Sigmoid colon (tissue), 7 donors: ENCODE measurements around the gene PUSL1. TPM values are rescaled to one million over a fixed set of nuclear protein-coding genes. Genes with fewer than 3 reads are reported as not detected.

Experiments
- DNase-seq: peaks from one replicate; pipeline ENCODE4 v3.0.0-alpha.2; 2019
- H3K27ac ChIP-seq, 4 donors: fragments of 200-600 bp; sonication (generic); one replicate each; pipeline ENCODE4 v1.5.1; 2016 to 2019; ENCODE audit warnings: mild to moderate bottlenecking in 1 of 4
- H3K27me3 ChIP-seq, 3 donors: fragments of 200-600 bp; sonication (generic); one replicate each; pipeline ENCODE4 v1.5.1; 2019; ENCODE audit warnings: mild to moderate bottlenecking in 1 of 3
- H3K36me3 ChIP-seq, 4 donors: fragments of 200-600 bp; sonication (generic); one replicate each; pipeline ENCODE4 v1.5.1; 2016 to 2019
- H3K4me1 ChIP-seq, 4 donors: fragments of 200-600 bp; sonication (generic); one replicate each; pipeline ENCODE4 v1.5.1; 2017 to 2019
- H3K4me3 ChIP-seq, 4 donors: fragments of 200-600 bp; sonication (generic); one replicate each; pipeline ENCODE4 v1.5.1; 2017 to 2019; ENCODE audit warnings: mild to moderate bottlenecking in 2 of 4, moderate library complexity in 1 of 4
- H3K9me3 ChIP-seq, 4 donors: fragments of 200-600 bp in 3 of 4; sonication (generic) in 3 of 4; one replicate each; pipeline versions ENCODE4 v1.5.1 to v1.6.1; 2013 to 2019
- CTCF ChIP-seq, 4 experiments: fragments of 450-650 bp in 3 of 4; fragments of 200-600 bp in 1 of 4; IDR thresholded peaks; one replicate each; pipeline ENCODE4 v1.5.1; 2016 to 2019; ENCODE audit warnings: antibody characterized with exemption in 4 of 4, mild to moderate bottlenecking in 3 of 4, moderate library complexity in 2 of 4
- EP300 ChIP-seq, 4 donors: sonication (generic); formaldehyde crosslinking; IDR thresholded peaks; one replicate each; pipeline ENCODE4 v1.6.1; 2017; ENCODE audit warnings: antibody characterized with exemption in 4 of 4
- POLR2A ChIP-seq, 2 donors: fragments of 450-650 bp; IDR thresholded peaks; one replicate each; pipeline ENCODE4 v1.6.1; 2016; ENCODE audit warnings: antibody characterized with exemption in 2 of 2, mild to moderate bottlenecking in 2 of 2, moderate library complexity in 2 of 2
- POLR2AphosphoS5 ChIP-seq, 4 donors: sonication (generic); formaldehyde crosslinking; IDR thresholded peaks; one replicate each; pipeline ENCODE4 v1.6.1; 2017; ENCODE audit warnings: antibody characterized with exemption in 4 of 4
- WGBS, 2 donors: extraction: QIAGEN DNeasy Blood & Tissue Kit; methylation state at CpG; one replicate each; pipeline ENCODE4 v1.1.7; 2013; 5-methylcytosine and 5-hydroxymethylcytosine counted together
- intact Hi-C: fragments of 100-400 bp; cut with DNase I; formaldehyde crosslinking; loops from one replicate; pipeline ENCODE4 v1.15.1; 2023
- polyA plus RNA-seq, 3 donors: library from polyadenylated mRNA; stranded (reverse); fragments of 200-250 nt; gene quantifications; one replicate each; pipeline ENCODE4 v1.2.3, GENCODE V29; 2013
- total RNA-seq, 4 donors: library from RNA; depleted of rRNA; stranded (reverse); fragments of >200 nt; gene quantifications; one replicate each; pipeline ENCODE4 v1.1.0, GENCODE V29; 2016
- donor health status: healthy with polysubstance abuse.
- donor health status: Bipolar disorder and iron deficiency.
- donor health status: healthy.

Gene PUSL1
- total and polyA plus RNA-seq, 7 donors = 12.6 to 24.0 (median 18.9) TPM

- intact Hi-C loops = no loop called here
- peaks cover 16 to 64% (median 37%) of the 10 kb centered on the region in 4 donors for H3K36me3 ChIP-seq
These were observed 31.8 kb downstream of the PUSL1 start for GRCh38 chr1:1340185-1340584.

GRCh38 chr1:1340791-1341548 is 32.6 kb downstream of the PUSL1 start:
- Histone ChIP-seq H3K27me3 (no peaks in the 10 kb centered on the region), H3K4me1 (peaks cover 0 to 20% (median 17%) of the 10 kb centered on the region in 4 donors), H3K4me3 (no peak overlapping the region), H3K36me3 (peaks cover 16 to 60% (median 37%) of the 10 kb centered on the region in 4 donors), H3K9me3 (no peaks in the 10 kb centered on the region), H3K27ac (no peak overlapping the region)
- no peak for DNase-seq
- intact Hi-C loops = no loop called here
- no peak for TF ChIP-seq POLR2AphosphoS5 (IDR thresholded peaks at IDR 0.05)
- TF ChIP-seq POLR2A (IDR thresholded peaks at IDR 0.05) = no peak
- WGBS, 2 donors = 94% methylated on average over 36 of the region's 36 CpGs

More at GRCh38 chr1:1340185-1340584, 31.8 kb downstream of the PUSL1 start:
- Histone ChIP-seq H3K4me3 (no peak overlapping the region), H3K9me3 (no peaks in the 10 kb centered on the region), H3K27ac (no peak overlapping the region), H3K27me3 (no peaks in the 10 kb centered on the region), H3K4me1 (peaks cover 0 to 12% (median 9%) of the 10 kb centered on the region in 4 donors)
- TF ChIP-seq CTCF (IDR thresholded peaks at IDR 0.05) = no peak
- TF ChIP-seq POLR2A (IDR thresholded peaks at IDR 0.05) = no peak
- no peak for TF ChIP-seq EP300 (IDR thresholded peaks at IDR 0.05)
- no peak for TF ChIP-seq POLR2AphosphoS5 (IDR thresholded peaks at IDR 0.05)
- 82 to 90% methylated on average over 23 of the region's 23 CpGs for WGBS, 2 donors
- DNase-seq = no peak

GRCh38 chr1:1341549-1342021 is 33.2 kb downstream of the PUSL1 start:
- no peaks in the 10 kb centered on the region for H3K9me3 ChIP-seq
- no peak overlapping the region for H3K4me3 ChIP-seq
- WGBS, 2 donors = 92 to 94% methylated on average over 17 of the region's 17 CpGs
- H3K27me3 ChIP-seq = no peaks in the 10 kb centered on the region
- no peak for TF ChIP-seq CTCF (IDR thresholded peaks at IDR 0.05)
- no peak for TF ChIP-seq POLR2AphosphoS5 (IDR thresholded peaks at IDR 0.05)
- no peak for TF ChIP-seq EP300 (IDR thresholded peaks at IDR 0.05)
- no peak for TF ChIP-seq POLR2A (IDR thresholded peaks at IDR 0.05)
- H3K36me3 ChIP-seq = peaks cover 16 to 56% (median 37%) of the 10 kb centered on the region in 4 donors
- intact Hi-C loops = no loop called here
- peaks cover 0 to 26% (median 23%) of the 10 kb centered on the region in 4 donors for H3K4me1 ChIP-seq
- DNase-seq = no peak
- no peak overlapping the region for H3K27ac ChIP-seq

GRCh38 chr1:1342061-1342562 is 33.7 kb downstream of the PUSL1 start:
- WGBS, 2 donors = 96 to 98% methylated on average over 28 of the region's 28 CpGs
- no peak for DNase-seq
- peaks cover 0 to 31% (median 28%) of the 10 kb centered on the region in 4 donors for H3K4me1 ChIP-seq
- H3K27ac ChIP-seq = no peak overlapping the region
- H3K27me3 ChIP-seq = no peaks in the 10 kb centered on the region
- intact Hi-C loops = no loop called here
- H3K9me3 ChIP-seq = no peaks in the 10 kb centered on the region
- peaks cover 16 to 50% (median 36%) of the 10 kb centered on the region in 4 donors for H3K36me3 ChIP-seq
- no peak overlapping the region for H3K4me3 ChIP-seq
- no peak for TF ChIP-seq EP300 (IDR thresholded peaks at IDR 0.05)
- no peak for TF ChIP-seq POLR2A (IDR thresholded peaks at IDR 0.05)
- TF ChIP-seq CTCF (IDR thresholded peaks at IDR 0.05) = no peak
- TF ChIP-seq POLR2AphosphoS5 (IDR thresholded peaks at IDR 0.05) = no peak

- 89 to 91% methylated on average over 18 of the region's 18 CpGs for WGBS, 2 donors
- Histone ChIP-seq H3K36me3 (peaks cover 16 to 45% (median 33%) of the 10 kb centered on the region in 4 donors), H3K27ac (no peak overlapping the region), H3K9me3 (no peaks in the 10 kb centered on the region), H3K27me3 (no peaks in the 10 kb centered on the region), H3K4me3 (no peak overlapping the region), H3K4me1 (peaks cover 0 to 36% (median 33%) of the 10 kb centered on the region in 4 donors)
- TF ChIP-seq CTCF (IDR thresholded peaks at IDR 0.05) = no peak
- TF ChIP-seq EP300 (IDR thresholded peaks at IDR 0.05) = no peak
- no peak for TF ChIP-seq POLR2AphosphoS5 (IDR thresholded peaks at IDR 0.05)
- no peak for TF ChIP-seq POLR2A (IDR thresholded peaks at IDR 0.05)
- intact Hi-C loops = no loop called here
- DNase-seq = no peak
These were observed 34.3 kb downstream of the PUSL1 start for GRCh38 chr1:1342584-1343115.
